Measurements from ENCODE around the gene PTPRD.

Gene PTPRD

GRCh38 chr9:8825585-8826147 is 1787.1 kb downstream of the PTPRD start:
- no peak for TF ChIP-seq CTCF (IDR thresholded peaks at IDR 0.05; ENCODE audit: low read depth, low read length)
- no peak overlapping the region for H3K4me3 ChIP-seq (ENCODE audit: low read depth, low read length)

GRCh38 chr9:8823131-8823895 is 1789.5 kb downstream of the PTPRD start:
- TF ChIP-seq CTCF (IDR thresholded peaks at IDR 0.05; ENCODE audit: low read depth, low read length): no peak
- H3K4me3 ChIP-seq (ENCODE audit: low read depth, low read length): no peak overlapping the region

GRCh38 chr9:8822667-8823025 is 1790.2 kb downstream of the PTPRD start:
- TF ChIP-seq CTCF (IDR thresholded peaks at IDR 0.05; ENCODE audit: low read depth, low read length): no peak
- no peak overlapping the region for H3K4me3 ChIP-seq (ENCODE audit: low read depth, low read length)

- H3K4me3 ChIP-seq (ENCODE audit: low read depth, low read length): no peak overlapping the region
- TF ChIP-seq CTCF (IDR thresholded peaks at IDR 0.05; ENCODE audit: low read depth, low read length): no peak
Measured at GRCh38 chr9:8821910-8822666, 1790.7 kb downstream of the PTPRD start.

GRCh38 chr9:8817335-8817734 is 1795.5 kb downstream of the PTPRD start:
- no peak for TF ChIP-seq CTCF (IDR thresholded peaks at IDR 0.05; ENCODE audit: low read depth, low read length)

GRCh38 chr9:8816361-8816760 is 1796.4 kb downstream of the PTPRD start:
- no peak for TF ChIP-seq CTCF (IDR thresholded peaks at IDR 0.05; ENCODE audit: low read depth, low read length)
- H3K4me3 ChIP-seq (ENCODE audit: low read depth, low read length): no peak overlapping the region

More at GRCh38 chr9:8817335-8817734, 1795.5 kb downstream of the PTPRD start:
- no peak overlapping the region for H3K4me3 ChIP-seq (ENCODE audit: low read depth, low read length)

GRCh38 chr9:8815931-8816330 is 1796.9 kb downstream of the PTPRD start:
- no peak for TF ChIP-seq CTCF (IDR thresholded peaks at IDR 0.05; ENCODE audit: low read depth, low read length)

More at GRCh38 chr9:8815931-8816330, 1796.9 kb downstream of the PTPRD start:
- no peak overlapping the region for H3K4me3 ChIP-seq (ENCODE audit: low read depth, low read length)
